ENCODE results near the gene CCDC172.

The CCDC172 gene, protein sequence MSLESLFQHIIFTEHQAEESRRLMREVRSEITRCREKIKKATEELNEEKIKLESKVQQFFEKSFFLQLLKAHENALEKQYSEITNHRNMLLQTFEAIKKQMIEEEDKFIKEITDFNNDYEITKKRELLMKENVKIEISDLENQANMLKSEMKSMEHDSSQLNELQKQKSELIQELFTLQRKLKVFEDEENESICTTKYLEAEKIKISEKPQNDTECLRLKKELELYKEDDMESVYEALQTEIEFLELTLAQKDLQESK

DNA sequence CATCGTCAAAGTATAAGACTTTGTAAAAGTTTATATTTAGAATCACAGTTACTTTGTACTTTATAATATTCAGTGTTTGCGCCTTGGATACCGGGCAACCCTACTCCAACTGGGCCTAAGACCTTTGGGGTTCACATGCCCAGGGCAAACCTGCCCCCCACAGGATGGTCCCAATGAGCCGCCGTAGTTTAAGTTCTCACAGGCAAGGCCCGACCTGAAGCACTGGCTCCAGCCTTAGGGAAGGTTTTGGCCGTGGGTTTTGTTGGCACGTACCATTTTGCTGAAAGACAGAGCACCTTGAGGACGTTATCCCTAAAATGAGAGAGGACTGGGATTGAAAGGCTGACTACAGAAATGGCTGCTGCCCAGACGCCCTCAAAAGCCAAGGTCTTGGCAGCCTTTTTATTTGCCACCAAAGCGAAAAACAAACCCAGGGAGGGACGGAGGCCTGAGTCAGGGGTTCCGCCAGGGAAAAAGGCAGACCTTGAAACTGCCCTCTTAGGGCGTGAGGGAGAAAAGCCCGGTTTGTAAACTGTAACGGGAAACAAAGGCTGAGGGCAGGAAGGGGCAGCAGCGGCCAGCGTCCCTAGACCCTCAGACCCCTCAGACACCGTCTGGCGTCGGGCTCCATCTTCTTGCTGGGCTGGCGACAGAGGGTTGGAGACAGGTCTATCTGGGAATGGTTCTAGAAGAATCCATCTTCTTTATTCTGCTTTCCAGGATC is at the start of gene CCDC172:
CCDC172 (plus strand) TSS at position 222 of the 724 bp plus-strand sequence. CDS start 564 bp downstream, outside the sequence.
- DNase-seq (ENCODE audit: low read depth) = no peak

DNA sequence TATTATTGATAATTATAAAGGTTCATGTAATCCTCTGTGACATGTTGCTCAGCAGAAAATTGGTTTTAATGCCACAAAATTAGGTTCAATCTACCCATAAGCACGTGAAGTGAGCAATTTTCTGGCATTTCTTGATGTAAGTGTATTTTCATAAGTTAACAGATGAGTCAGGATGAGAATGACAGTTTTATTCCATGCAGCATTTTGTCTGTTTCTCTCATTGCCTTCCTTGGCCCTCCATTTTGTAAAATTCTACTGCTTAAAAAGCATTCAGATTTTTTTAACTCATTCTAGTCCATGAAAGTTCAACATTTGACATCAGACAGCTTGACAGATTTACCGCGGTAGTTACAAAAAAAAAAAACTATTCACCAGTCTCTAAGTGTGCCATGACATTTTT is 47.3 kb upstream of the CCDC172 start:
- no peak for DNase-seq (ENCODE audit: low read depth)

DNA sequence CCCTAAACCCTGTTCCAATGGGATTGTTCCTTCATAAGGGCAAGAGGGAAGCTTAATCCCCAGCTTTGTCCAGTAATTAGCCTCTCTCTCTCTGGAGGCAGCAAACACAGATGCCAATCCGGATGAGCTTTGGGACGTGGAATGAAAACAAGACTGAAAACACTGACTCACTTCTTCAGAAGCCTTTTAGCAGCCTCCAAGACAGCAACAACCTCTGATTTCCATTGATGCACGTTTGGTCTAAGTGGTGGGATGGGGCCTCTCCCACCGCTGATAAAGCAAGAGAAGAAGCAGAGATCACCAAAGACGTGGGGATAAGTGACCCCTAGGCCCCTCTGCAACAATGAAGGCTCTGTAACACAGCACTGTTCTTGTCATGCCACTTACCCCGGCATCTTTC is 45.4 kb upstream of the CCDC172 start:
- no peak for DNase-seq (ENCODE audit: low read depth)

DNA sequence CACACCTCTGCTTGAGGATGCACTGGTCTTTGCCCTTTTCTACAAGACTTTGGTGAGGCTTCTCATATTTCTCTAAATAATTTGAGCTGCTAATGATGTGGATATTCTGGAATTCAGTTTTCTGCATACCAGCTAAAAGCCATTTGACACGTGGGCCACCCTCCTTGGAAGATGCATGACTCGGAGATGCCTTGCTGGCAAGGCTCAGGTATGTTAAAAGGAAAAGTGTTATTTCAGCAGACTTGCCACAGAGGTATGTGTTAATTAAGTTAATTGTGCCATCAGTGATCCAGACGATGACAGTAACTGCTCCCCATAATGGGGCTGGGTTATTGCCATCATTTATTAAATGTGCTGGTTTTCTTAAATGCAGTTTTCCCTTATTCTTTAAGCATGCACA is 42.5 kb upstream of the CCDC172 start:
- no peak for DNase-seq (ENCODE audit: low read depth)

DNA sequence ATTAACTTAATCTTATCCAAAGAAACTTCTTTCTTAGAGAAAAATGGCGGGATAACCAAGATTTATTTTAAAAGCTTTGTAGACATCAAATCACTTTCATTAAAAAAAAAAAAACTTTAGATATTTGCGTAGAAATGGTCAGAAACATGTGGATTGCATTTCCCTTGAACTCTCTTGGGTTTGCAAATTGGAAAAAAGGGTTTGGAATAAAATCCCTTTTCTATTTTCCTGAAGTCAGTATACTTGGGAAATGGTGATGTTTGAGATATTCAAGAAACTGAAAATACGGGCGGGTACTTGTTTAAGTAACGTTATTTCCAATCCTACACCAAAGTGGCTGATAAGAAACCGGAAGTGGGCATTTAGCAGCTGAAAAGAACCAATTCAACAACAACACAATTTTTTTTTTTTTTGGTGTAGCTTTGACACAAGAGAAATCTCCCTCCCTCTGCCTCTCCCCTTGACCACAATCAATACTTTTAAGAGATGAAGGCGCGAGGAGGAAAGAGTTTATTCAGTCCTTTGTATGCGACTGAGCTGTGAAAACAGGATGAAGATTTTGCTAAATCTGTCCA is 37.5 kb upstream of the CCDC172 start:
- no peak for DNase-seq (ENCODE audit: low read depth)

DNA sequence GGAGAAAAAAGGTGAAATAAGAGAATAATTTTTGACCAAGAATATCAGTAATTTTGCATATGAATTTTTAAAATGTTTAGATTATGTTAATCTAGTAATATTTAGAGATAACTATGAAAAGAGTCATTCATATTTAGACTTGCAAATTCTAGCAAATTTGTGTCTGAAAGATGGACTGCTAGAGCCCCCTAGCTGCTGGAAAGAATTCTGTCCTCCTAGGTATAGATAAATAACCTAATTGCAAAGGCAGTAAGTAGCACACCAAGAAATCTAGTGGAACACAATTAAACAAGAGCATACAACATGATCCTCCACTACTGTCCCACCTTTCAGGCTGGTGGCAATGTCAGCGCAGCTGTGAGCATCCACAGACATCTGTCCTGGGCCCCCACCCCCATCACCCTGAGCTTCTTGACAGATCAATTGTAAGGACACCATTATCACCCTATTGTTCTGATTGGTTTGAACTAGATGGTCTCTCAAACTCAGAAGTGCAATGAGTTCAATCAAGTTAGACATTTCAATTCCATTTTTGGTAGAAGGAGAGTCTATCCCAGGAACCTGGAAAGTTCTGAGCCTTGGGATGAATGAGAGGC is 36.2 kb upstream of the CCDC172 start:
- DNase-seq (ENCODE audit: low read depth) = no peak

DNA sequence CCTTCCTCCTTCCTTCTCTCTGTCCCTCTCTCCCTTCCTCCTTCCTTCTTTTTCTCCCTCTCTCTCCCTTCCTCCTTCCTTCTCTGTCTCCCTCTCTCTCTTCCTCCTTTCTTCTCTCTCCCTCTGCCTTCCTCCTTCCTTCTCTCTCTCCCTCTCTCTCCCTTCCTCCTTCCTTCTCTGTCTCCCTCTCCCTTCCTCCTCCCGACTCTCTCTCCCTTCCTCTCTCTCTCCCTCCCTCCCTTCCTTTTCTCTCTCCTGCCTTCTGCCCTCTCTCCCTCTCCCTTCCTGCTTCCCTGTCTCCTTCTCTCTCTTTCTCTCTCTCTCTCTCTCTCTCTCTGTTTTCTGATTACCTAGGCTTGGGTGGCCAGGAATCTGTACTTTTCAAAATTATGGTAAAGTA is 34.6 kb upstream of the CCDC172 start:
- DNase-seq (ENCODE audit: low read depth) = no peak

DNA sequence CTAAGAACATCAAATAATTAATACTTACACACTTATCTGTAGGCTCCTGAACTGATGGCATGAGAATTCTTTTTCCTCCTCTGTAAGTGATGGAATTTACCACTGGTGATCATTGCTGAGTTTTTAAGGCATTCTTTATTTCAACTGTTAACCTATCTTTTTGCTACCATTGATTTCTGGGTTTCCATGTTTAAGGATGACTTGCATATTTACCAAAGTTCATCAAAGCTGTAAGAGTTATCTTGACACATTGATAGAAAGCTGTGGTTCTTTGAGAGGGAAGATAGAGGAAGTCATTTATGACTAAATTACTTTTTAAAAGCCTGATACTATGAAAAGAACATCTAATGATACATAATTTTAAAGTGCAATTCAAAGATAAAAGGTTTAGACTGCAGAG is 31.8 kb upstream of the CCDC172 start:
- DNase-seq (ENCODE audit: low read depth) = no peak

DNA sequence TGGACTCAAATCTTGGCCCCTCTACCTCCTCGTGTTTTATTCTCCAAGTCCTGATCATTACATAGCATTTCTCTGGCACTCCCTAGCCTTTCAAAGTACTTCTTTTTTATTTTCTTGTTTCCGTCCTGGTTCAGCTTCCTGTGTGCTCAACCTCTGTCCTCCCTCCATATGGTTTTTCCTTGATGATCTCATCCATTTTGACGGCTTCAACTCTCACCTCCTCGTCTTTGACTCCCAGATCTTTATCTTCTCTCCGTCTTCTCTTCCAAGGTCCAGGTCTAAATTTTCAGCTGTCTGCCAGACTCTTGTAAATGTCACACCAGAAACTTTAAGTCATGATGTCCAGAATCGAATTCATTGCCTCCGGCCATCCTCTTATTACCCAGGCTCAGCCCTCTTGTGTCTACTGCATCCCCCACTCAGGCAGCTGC is 27.9 kb upstream of the CCDC172 start:
- no peak for DNase-seq (ENCODE audit: low read depth)

DNA sequence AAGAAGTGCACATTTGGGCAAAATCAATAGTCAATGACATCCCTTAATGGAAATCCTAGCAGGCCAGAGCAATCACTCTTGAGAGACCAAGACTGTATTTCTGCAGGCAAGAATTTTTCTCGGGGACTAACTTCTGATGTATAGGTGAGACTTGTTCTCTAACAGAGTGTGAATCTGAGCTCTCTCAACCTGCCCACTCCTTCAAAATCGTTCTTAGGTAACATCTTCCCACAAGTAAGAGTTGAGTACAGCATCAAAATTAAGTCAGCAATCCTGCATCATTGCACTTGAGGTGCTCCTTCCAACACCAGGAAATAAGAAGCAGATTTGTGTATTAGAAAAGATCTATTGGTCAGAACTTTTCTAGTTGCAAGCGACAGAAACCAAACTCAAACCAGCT is 25.7 kb upstream of the CCDC172 start:
- no peak for DNase-seq (ENCODE audit: low read depth)

DNA sequence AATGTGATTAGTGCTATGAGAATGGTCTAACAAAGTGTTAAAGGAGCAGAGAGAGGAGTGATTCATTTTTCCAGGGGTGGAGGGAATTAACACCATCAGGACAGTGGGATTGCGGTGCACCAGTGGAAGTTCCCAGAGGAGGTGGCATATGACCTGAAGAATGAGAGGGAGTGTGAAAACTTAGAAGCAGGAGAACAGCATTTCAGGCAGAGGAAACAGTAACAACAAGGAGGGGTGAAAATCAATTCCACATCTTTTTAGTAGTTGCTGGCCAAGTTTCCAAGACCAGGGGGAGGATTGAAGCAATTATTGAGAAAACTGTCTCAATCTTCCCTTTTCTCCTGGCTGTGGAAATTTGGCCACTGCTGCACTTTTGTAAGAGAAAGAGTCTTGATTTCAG is 23.7 kb upstream of the CCDC172 start:
- DNase-seq (ENCODE audit: low read depth) = no peak

DNA sequence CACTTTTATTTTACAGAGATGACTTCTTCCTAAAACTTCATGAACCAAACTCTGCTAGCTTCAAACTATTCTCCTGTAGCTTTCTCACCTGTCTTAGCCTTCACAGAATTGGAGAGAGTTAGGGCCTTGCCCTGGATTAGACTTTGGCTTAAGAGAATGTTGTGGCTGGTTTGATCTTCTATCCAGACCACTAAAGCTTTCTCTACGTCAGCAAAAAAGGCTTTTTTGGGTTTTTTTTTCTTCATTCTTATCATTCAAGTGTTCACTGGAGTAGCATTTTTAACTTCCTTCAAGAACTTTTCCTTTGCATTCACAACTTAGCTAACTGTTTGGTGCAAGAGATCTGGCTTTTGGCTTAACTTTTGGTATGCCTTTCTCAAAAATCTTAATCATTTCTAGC is 19.3 kb upstream of the CCDC172 start:
- no peak for DNase-seq (ENCODE audit: low read depth)

DNA sequence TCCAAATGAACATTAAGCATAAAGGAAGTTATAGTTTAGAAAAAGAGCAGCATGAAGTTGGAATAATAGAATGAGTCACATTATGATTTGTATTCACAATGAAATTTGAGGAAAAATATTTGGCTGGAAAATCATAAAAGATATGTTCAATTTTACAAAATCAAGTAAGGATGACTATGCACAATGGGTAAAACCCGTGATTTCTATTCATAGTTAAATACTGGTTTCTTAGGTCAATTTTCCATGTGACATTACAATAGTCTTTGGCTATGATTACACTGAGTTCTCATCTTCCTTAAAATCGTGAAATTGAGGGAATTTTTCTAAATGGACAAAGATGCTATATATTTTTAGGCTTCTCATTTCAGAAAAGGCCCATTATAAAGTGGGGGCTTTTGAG is 17.4 kb upstream of the CCDC172 start:
- DNase-seq (ENCODE audit: low read depth) = no peak

DNA sequence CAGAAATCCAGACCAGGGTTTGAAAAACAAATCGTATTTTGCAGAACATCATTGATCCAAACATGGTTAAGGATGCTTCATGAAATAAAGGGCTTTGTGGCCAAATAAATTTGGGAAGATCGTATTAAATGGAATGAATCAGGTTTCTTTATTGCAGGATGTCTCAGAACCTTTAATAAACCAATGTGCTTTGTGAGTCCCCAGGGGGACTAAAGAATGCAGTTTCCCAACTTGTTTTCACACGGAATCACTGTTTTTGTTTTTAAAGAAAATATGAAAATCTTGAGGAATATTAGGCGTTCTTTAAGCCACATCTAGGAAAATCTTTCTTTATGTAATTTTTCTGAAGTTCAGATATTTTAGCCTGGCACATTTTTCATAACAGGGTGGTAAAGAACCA is 16.8 kb upstream of the CCDC172 start:
- no peak for DNase-seq (ENCODE audit: low read depth)

DNA sequence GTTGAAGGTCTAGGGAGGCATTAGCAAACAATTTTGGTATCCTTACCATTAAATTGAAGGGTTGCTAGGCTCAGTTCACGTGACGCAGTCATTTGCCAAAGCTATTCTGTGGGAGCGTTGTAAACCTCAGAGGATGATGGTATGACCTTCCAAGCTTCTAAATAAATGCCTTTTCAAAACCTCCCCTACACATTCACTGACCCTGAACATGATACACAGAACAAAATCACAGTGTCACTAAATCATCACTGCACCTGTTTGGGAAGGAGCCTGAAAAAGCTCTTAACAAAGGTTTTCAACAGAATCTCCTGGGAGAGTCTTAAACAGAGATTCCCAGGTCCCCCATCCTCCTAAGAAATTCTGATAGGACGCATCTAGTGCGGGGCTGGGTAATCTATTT is 13.2 kb upstream of the CCDC172 start:
- no peak for DNase-seq (ENCODE audit: low read depth)

DNA sequence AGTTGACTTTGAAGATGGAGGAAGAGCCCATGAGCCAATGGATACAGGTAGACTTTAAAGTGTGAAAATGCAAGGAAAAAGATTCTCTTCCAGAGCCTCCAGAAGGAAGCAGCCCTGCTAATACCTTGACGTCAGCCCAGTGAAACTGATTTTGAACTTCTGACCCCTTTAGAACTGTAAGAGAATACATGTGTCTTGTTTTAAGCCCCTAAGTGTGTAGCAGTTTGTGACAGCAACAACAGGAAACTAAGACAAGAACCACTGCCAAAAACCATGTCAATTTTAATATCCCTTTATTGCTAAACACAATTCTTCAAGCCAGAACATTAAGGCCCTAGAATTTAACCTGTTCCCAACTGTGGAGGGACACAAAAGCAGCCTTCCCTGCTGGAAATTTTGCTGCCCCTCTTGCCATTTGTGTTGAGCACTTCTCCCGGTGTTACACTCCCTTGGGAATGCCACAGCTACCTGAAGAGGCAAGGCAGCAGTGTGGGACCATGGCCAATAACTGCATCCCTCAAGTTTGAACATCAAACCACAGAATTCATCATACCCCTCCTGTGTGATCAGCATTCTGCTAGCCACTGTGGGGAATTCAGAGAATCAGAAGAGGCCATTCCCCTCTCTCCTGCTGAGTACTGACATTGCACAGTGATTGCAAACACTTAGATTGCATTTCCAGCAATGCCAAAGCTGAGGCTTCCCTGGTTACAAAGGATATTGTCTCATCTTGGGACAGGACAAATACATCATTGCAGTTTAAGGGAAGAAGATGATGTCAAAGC is 12.3 kb upstream of the CCDC172 start:
- no peak for DNase-seq (ENCODE audit: low read depth)

DNA sequence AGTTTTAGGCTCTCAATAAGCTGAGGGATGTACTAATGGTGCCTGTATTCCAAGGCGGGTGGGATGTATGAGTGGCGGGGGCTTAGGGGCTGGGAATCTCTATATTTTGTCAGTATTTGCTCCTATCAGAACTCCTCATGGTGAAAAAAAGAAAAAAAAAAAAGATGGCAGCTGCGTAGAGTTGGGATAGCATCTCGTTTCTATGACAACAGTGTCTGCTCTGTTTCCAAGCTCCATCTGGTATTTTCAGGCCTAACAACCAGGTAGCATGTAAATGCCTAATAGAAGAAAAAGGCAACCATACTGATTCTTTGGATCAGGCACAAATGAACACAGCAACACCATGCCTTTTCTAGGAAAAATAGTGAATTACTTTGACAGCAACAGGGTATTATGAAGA is 11.7 kb upstream of the CCDC172 start:
- no peak for DNase-seq (ENCODE audit: low read depth)

DNA sequence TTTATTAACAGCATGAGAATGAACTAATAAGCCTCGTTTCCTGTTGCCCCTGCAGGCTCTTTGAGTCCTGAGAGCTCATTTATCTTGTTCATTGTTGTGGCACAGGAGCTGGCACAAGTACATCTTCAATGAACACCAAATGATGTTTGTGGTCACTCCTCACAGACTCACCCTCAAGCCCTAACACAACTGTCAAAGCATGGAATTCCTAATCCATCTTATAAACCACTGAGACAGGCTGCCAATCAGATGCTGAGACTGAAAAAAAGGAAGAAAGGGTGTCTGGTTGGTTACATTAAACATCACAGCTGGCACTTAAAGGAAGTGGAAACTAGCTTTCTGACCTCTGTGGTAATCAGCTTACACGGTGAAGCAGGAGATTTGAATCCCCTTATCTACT is 7.7 kb upstream of the CCDC172 start:
- no peak for DNase-seq (ENCODE audit: low read depth)

DNA sequence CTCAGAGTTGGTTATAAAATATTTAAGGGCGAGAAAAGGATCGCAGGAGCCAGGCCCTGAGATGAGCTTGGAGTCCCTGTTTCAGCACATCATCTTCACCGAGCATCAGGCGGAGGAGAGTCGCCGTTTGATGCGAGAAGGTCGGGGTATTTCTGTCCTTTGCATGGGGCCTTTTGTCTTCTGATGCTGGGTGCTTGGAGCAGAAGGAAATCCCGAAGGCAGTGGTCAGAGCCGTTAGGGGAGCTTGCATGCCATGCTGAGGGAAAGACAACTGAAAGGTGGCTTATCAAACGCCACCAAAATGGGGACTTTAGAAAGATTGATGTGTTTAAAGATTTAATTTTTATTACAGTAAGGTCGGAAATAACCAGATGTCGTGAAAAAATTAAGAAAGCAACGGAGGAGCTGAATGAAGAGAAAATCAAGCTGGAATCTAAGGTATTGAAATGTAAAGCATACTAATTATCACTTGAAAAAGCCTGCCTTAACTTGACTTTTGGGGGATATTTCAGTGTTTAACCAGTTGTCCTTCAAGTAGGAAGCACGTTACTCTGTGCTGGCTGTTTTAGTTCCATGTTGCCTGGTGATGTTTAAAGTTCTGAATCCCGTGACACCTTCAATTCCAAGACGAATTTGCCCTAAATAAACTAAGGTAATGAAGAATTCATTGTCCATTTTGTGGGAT is 845 bp downstream of the CCDC172 start:
- DNase-seq (ENCODE audit: low read depth) = no peak

DNA sequence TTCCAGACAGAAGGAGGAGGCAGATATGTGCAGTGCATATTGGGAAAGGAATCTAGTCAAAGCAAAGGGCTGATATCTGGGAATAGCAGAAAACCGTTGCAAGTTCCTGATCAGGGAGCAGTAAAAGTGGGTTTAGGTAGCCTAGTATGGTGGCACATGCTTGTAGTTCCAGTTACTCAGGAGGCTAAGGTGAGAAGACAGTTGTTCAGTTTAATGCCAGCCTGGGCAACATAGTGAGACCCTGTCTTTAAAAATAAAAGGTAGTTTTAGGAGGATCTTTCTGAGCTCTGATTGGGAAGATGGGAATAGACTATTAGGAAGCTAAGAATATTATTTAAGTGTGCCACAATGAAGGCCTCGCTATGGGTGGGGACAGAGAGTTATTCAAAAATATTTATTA is 1.7 kb downstream of the CCDC172 start:
- DNase-seq (ENCODE audit: low read depth) = no peak

DNA sequence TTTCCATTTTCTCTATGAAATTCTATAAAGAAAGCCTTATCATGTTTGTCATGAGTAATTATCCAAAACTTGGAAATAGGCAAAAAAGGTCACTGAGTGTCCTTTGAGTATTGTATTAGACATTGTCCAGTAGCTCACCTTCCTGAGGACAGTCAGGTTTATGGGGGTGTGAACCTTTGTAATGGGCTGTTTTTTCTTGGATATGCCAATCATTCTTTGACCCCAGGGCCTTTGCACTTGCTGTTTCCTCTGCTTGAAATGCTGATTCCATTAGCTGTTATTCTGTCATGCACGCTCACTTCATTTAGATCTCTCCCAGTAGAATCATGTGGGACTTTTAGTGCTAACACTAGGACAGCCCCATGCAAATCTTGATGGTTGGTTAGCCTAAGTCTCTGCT is 4.9 kb downstream of the CCDC172 start:
- no peak for DNase-seq (ENCODE audit: low read depth)

DNA sequence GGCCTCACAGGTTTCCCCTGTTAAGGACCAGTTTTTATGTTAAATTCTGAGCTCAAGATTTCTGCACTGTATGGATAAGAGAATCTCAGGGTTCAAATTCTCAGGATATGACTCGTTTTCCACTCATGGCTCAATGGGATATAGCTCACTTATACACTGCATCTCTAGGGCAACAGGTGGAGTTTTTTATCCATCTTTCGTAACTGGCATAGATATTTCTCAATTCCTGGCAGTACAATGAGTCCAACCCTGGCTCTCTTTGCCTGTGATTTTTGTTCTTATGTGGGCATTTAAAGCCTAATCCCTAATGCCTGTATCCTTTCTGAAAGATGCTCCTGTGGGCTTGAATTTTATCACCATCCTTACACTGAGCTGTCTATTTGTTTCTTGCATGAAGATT is 7.6 kb downstream of the CCDC172 start:
- DNase-seq (ENCODE audit: low read depth) = no peak

Data from activated T-cell treated with anti-CD3 and anti-CD28 coated beads for 1 hour (primary cell).